HG03342 (cell line): Measurements from ENCODE around the gene PANX1.
"Not testable (repeated sequence)": the region's sequence is repeated elsewhere in the genome, so short reads cannot be mapped to it uniquely, and the experiment has no call there.

Experiments used
- ATAC-seq: cut with Tn5 transposase; IDR thresholded peaks from one replicate; pipeline ENCODE4 v1.9.1; 2021; ENCODE audit warnings: mild to moderate bottlenecking, moderate library complexity; ENCODE audit not compliant: unreplicated experiment

The PANX1 gene, protein sequence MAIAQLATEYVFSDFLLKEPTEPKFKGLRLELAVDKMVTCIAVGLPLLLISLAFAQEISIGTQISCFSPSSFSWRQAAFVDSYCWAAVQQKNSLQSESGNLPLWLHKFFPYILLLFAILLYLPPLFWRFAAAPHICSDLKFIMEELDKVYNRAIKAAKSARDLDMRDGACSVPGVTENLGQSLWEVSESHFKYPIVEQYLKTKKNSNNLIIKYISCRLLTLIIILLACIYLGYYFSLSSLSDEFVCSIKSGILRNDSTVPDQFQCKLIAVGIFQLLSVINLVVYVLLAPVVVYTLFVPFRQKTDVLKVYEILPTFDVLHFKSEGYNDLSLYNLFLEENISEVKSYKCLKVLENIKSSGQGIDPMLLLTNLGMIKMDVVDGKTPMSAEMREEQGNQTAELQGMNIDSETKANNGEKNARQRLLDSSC

DNA sequence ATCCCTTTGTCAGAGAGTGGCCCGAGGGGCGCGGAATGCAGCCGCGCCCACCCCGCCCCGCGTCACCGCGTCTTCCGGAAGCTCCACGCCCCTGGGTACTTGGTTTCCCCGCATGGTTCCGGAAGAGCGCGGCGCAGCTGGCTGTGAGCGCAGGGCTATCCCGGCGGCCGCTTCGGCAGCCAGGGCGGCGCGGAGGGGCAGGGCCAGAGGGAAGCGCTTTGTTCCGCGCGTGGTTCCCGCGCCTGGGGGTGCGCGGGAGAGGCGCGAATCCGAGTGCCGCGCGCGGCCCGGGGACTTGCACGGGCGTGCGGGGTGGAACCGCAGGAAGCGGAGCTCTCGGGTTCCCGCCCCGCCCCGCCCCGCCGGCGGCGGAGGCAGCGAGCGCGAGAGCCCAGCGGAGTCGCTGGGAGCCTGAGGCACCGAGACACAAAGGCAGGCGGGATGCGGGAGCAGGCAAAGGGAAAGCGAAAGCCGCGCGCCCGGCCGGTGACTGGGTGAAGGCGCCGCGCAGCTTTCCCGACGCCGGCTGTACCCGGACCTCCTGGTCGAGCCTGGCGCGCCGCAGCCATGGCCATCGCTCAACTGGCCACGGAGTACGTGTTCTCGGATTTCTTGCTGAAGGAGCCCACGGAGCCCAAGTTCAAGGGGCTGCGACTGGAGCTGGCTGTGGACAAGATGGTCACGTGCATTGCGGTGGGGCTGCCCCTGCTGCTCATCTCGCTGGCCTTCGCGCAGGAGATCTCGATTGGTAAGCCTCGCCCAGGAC is at the start of gene PANX1:
TSS of gene PANX1 (plus strand) at position 96 of the 766 bp plus-strand sequence. CDS start at position 568, 472 bp downstream.
- peak; percentile 75 for ATAC-seq

DNA sequence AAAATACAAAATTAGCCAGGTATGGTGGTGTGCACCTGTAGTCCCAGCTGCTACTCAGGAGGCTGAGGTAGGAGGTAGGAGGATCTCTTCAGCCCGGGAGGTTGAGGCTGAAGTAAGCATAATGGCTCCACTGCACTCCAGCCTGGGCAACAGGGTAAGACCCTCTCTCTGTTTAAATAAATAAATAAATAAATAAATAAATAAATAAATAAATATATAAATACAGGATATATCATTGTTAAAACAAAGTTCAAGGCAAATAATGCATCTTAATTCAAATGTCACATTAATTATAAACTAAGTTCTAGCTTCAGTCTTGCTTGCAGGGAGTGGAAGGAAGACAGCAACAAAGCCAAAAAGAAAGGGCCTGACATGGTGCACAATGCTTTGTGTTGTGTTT is 44.5 kb upstream of the PANX1 start:
- ATAC-seq, result no peak

GRCh38 chr11:94088906-94089305 is 39.7 kb upstream of the PANX1 start:
- ATAC-seq, result no peak

DNA sequence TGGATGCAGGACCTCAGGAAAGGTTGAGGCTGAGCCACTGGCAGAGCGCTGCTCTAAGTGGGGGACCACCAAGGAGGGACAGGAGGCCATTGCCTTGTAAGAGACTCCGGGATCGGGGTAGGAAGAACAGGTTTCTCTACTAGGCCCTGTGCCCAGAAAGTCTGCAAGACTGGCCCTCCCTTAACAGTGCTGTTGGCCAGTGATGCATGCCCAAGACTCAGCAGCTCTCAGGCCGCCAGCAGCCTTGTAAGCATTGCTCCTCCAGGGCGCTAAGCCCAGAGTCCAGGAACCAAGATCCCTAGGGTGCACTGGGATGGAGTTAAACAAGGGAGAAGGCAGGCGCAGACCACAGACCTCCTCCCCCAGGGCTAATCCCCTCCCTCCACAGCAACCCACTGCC is 39.3 kb upstream of the PANX1 start:
- ATAC-seq, result no peak

DNA sequence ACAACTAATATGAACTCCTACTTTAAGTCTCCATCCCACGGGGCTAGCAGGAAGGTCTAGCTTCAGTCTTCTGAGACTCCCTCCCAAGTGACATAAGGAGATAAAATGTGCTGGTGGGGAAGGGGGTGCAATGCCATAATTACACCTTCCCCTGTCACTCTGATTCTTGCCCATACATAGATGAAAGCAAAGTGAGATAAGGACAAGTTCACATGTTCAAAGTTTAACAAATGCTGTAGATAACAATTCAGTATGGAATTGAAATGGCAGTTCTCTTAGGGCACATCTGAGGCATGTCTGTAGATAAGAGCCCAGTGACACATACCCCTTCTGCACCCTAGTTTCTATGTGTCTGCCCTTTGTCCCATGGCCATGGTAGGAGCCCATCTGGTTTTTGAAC is 38.2 kb upstream of the PANX1 start:
- no peak for ATAC-seq

DNA sequence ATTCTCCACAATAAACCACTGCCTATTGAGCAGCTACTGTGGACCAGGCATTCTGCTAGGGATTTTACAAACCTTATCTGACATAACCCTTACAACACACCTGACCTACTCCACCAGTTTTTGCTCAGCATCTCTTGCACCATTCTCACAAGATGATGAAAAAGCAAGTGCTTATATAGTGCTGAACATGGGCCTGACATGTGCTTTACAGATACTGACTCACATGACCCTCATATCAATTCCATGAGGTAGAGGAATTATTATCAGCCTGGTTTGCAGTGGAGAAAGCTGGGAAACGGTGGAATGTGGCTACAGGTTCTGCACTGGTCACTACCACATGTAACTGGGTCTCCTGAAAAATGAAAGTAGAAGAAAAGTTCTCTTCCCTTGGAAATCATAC is 37.5 kb upstream of the PANX1 start:
- ATAC-seq, result no peak

DNA sequence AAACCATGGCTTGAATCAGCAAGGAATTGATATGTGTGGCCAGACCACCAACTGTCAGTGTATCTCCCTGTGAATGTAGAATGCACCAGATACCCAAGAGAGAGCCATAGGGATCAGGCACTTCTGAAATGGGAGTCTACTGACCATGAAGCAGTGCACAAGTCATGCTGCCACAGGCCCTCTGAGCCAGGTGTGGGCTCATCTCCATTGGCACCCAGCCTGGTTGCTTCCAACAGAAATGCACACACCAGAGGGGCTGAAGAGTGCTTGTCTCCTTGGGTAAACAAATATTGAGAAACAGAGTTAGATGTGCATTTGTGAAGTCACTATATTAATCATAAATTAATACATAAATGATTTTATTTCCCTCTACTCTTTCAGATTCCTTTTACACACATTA is 28.4 kb upstream of the PANX1 start:
- ATAC-seq, result no peak

- no peak for ATAC-seq
Measured at GRCh38 chr11:94103471-94103870, 25.2 kb upstream of the PANX1 start.

DNA sequence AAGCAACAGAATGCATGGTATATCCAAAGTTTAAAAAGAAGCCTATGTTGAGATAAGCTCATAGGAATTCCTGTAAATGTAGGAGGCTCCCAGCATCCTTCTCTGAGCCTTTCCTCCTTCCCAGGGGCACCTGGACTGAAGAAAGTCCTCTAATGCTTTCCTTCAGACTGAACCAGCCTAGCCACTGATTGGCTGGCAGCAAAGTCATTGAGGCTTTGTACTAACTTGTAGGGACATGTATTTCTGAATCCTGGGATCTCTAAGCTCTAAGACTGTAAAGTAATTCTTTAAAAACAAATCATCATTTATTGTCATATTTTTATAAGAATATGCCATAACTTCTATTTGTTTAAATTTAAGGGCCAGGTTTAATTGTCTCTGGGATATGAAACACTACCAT is 23.9 kb upstream of the PANX1 start:
- no peak for ATAC-seq

- ATAC-seq, result no peak
Measured at GRCh38 chr11:94106716-94107115, 21.9 kb upstream of the PANX1 start.

DNA sequence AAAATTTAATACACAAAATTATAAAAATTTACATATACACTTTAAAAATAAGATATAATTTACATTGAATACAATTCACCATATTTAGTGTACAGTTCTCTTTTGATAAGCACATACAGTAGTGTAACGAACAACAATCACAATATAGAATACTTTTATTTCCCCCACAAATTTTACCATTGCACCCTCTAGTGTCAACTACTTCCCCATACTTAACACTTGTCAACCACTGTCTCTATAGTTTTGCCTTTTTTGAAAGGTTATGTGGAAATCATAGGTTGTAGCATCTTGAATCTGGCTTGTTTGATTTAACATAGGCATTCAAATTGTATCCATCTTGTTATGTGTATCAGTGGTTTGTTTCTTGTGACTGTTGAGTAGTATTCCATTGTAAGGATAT is 21.3 kb upstream of the PANX1 start:
- no peak for ATAC-seq

DNA sequence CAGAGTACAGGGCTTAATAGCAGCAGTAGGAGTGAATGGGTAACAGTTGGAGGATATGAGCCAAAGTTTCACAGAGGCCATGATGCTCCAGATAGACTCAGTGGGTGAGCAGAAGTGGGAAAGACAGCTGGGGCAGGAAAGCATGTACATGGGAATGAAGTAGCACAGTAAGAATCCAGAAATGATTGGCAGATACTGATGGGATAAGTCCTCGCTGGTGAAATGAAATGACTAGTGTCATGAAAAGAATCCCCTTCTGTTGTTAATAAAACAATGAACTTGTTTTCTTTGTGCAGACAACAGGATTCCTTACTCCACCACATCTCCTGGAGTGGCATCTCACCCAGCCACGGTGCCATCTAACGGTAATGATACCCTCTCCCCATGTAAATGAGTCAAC is 17.4 kb upstream of the PANX1 start:
- ATAC-seq, result no peak

DNA sequence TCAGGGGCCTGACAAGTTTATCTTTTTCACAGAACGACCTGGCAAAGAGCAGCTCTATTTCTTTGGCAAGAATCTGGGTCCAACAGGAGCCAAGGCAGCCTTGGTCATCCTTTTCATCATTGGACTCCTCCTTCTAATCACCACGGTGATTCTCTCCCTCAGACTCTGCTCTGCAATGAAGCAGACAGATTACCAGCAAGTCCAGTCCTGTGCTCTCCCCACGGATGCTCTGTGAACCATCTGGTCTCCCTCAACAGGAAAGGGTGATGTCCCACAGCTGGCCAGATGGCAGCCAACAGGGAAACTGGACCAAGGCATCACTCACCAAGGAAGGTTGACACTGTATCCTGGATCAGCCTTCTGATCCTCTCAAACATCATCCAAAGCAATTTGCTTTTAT is 17.0 kb upstream of the PANX1 start:
- ATAC-seq, result no peak

- ATAC-seq, result no peak
Measured at GRCh38 chr11:94112206-94112953, 16.3 kb upstream of the PANX1 start.

DNA sequence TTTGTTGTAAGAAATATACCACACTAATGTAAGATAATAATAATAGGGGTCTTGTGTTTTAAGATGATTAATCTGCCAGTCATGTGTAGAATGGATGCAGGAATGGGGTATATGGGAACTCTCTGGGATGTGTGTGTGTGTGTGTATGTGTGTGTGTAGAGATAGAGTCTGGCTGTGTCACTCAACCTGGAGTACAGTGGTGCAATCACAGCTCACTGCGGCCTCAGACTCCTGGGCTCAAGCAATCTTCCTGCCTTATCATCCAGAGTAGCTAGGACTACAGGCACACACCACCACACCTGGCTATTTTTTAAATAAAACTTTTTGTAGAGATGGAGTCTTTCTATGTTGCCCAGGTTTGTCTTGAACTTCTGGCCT is 11.5 kb upstream of the PANX1 start:
- ATAC-seq, result no peak

DNA sequence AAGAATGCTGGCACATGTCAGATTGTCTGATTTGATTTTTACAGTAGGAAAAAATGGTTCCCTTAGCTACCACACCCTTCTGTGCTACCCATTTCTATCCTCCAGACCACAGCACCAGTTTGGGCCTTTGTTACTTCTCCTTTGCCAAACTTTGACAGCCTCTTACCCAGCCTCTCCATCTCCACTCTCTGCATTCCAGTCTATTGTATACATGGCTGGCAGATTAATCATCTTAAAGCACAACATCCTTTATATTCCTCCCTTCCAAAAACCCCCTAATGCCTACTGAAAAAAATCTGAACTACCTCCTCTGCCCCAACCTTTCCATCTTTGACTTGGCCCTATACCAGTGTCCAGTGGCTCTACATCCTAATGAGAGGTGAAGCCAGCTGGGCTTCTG is 10.8 kb upstream of the PANX1 start:
- ATAC-seq, result no peak

GRCh38 chr11:94119676-94120075 is 9.0 kb upstream of the PANX1 start:
- not testable (repeated sequence) for ATAC-seq

DNA sequence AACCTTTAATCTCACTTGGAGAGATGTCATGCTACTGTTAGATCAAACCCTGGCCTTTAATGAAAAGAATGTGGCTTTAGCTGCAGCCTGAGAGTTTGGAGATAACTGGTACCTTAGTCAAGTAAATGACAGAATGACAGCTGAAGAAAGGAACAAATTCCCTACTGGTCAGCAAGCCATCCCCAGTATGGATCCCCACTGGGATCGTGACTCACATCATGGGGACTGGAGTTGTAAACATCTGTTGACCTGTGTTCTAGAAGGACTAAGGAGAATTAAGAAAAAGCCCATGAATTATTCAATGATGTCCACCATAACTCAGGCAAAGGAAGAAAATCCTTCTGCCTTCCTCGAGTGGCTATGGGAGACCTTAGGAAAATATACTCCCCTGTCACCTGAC is 8.1 kb upstream of the PANX1 start:
- not testable (repeated sequence) for ATAC-seq

- no peak for ATAC-seq
Measured at GRCh38 chr11:94120946-94121345, 7.7 kb upstream of the PANX1 start.

DNA sequence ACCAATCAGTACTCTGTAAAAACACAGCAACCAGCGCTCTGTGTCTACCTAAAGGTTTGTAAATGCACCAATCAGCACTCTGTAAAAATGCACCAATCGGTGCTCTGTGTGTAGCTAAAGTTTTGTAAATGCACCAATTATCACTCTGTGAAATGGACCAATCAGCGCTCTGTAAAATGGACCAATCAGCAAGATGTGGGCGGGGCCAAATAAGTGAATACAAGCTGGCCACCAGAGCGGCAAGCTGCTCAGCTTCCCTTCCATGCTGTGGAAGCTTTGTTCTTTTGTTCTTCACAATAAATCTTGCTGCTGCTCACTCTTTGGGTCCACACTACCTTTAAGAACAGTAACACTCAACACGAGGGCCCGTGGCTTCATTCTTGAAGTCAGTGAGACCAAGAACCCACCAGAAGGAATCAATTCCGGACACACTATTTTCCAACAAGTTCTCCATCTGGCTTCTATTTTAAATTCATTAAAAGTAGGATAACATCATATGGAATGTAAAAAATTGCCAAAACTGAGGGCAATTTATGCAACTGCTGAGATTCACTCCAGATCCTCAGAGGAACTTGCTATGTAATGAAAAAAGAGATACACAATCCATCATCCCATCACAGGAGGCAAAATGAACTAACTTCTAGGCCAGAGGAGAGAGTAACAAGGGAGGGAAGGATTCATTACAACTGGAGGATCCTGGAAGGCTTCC is 3.1 kb upstream of the PANX1 start:
- ATAC-seq, result no peak

DNA sequence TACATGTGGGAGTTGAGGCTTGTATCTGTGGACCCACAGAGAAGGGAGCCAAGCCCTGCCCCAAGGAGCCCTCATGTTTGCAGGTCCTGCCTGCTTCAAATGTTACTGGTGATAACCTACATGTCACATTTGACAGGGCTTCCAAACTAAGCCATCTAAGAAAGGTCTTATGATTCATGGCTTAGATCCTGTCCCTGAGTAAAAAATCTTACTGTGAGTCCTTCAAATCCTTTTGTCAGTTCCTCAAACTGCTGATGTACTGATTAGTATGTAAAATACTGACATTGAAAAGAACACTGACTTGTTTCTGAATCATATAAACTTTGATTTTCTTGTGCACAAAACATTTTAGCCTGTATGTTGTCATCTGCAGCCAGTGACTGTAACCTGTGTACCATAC is 1.0 kb upstream of the PANX1 start:
- ATAC-seq, result no peak
